HG03060 (cell line): ENCODE data around the gene GRIA2.
"Not testable (repeated sequence)": the region's sequence is repeated elsewhere in the genome, so short reads cannot be mapped to it uniquely, and the experiment has no call there.

Experiments used
- ATAC-seq: cut with Tn5 transposase; IDR thresholded peaks from one replicate; pipeline ENCODE4 v1.9.1; 2021; ENCODE audit warnings: low read depth, moderate number of reproducible peaks; ENCODE audit not compliant: unreplicated experiment

The GRIA2 gene

GRCh38 chr4:157220371-157220881, at the start of gene GRIA2:
Gene GRIA2, plus strand, starts transcription at chr4:157220728. Its CDS starts 315 bp downstream, at chr4:157221043.
- ATAC-seq = no peak

- ATAC-seq = no peak
Measured at GRCh38 chr4:157172011-157172410, 48.5 kb upstream of the GRIA2 start.

- ATAC-seq = not testable (repeated sequence)
Measured at GRCh38 chr4:157180268-157180667, 40.3 kb upstream of the GRIA2 start.

GRCh38 chr4:157184300-157184699, 36.2 kb upstream of the GRIA2 start:
- ATAC-seq = no peak

- no peak for ATAC-seq
Measured at GRCh38 chr4:157185363-157185762, 35.2 kb upstream of the GRIA2 start.

GRCh38 chr4:157195374-157195773, 25.2 kb upstream of the GRIA2 start:
- no peak for ATAC-seq

- ATAC-seq = no peak
Measured at GRCh38 chr4:157196046-157196445, 24.5 kb upstream of the GRIA2 start.

GRCh38 chr4:157204634-157205244, 15.8 kb upstream of the GRIA2 start:
- no peak for ATAC-seq

- no peak for ATAC-seq
Measured at GRCh38 chr4:157217708-157218107, 2.8 kb upstream of the GRIA2 start.

GRCh38 chr4:157219711-157220370, 687 bp upstream of the GRIA2 start:
- ATAC-seq = no peak

- ATAC-seq = no peak
Measured at GRCh38 chr4:157221426-157221894, 932 bp downstream of the GRIA2 start.

- ATAC-seq = no peak
Measured at GRCh38 chr4:157221895-157222770, 1.6 kb downstream of the GRIA2 start.

- no peak for ATAC-seq
Measured at GRCh38 chr4:157222771-157223160, 2.2 kb downstream of the GRIA2 start.

GRCh38 chr4:157223456-157223855, 2.9 kb downstream of the GRIA2 start:
- ATAC-seq = no peak

GRCh38 chr4:157225096-157225495, 4.6 kb downstream of the GRIA2 start:
- no peak for ATAC-seq

- no peak for ATAC-seq
Measured at GRCh38 chr4:157226035-157226434, 5.5 kb downstream of the GRIA2 start.

- ATAC-seq = no peak
Measured at GRCh38 chr4:157226601-157227000, 6.1 kb downstream of the GRIA2 start.

- no peak for ATAC-seq
Measured at GRCh38 chr4:157231525-157231924, 11.0 kb downstream of the GRIA2 start.

- no peak for ATAC-seq
Measured at GRCh38 chr4:157242871-157243270, 22.3 kb downstream of the GRIA2 start.

GRCh38 chr4:157244348-157244747, 23.8 kb downstream of the GRIA2 start:
- no peak for ATAC-seq

- no peak for ATAC-seq
Measured at GRCh38 chr4:157245351-157245750, 24.8 kb downstream of the GRIA2 start.
